SK-N-SH treated with all-trans-retinoic acid at 6 μM for 48 hours (cell line): ENCODE data around the gene PTTG1IP.

Source experiments
- ATAC-seq: fragments of 200-7000 bp; cut with Tn5 transposase; 3 replicates; pipeline ENCODE4 v1.9.1; 2020; ENCODE audit warnings: mild to moderate bottlenecking, moderate library complexity
- BACH2 ChIP-seq: fragments of 250-450 bp; sonication (Bioruptor Pico); IDR thresholded peaks from 2 replicates; pipeline ENCODE4 v1.9.0; 2021; ENCODE audit warnings: mild to moderate bottlenecking, borderline replicate concordance
- CSDC2 ChIP-seq: fragments of 250-450 bp; sonication (Bioruptor Pico); IDR thresholded peaks from 2 replicates; pipeline ENCODE4 v1.5.0; 2020; ENCODE audit warnings: mild to moderate bottlenecking, moderate library complexity
- GLIS3 ChIP-seq: fragments of 250-450 bp; sonication (Bioruptor Pico); IDR thresholded peaks from 2 replicates; pipeline ENCODE4 v1.5.0; 2020; ENCODE audit warnings: mild to moderate bottlenecking, moderate library complexity
- ISL1 ChIP-seq: fragments of 250-450 bp; sonication (Bioruptor Pico); IDR thresholded peaks from 2 replicates; pipeline ENCODE4 v2.1.2; 2022; ENCODE audit warnings: mild to moderate bottlenecking, moderate library complexity
- OSR1 ChIP-seq: fragments of 250-450 bp; sonication (Bioruptor Pico); IDR thresholded peaks from 2 replicates; pipeline ENCODE4 v1.8.0; 2022; ENCODE audit warnings: moderate library complexity, mild to moderate bottlenecking, inconsistent platforms
- PPARA ChIP-seq: fragments of 250-450 bp; sonication (Bioruptor Pico); IDR thresholded peaks from 2 replicates; pipeline ENCODE4 v1.5.0; 2020; ENCODE audit warnings: mild to moderate bottlenecking, borderline replicate concordance
- RARB ChIP-seq: fragments of 250-450 bp; sonication (Bioruptor Pico); IDR thresholded peaks from 2 replicates; pipeline ENCODE4 v1.8.0; 2021; ENCODE audit warnings: mild to moderate bottlenecking, moderate library complexity
- TCF4 ChIP-seq: fragments of 250-450 bp; sonication (Bioruptor Pico); IDR thresholded peaks from 2 replicates; pipeline ENCODE4 v1.8.0; 2021; ENCODE audit warnings: mild to moderate bottlenecking, moderate library complexity, borderline replicate concordance
- TOX ChIP-seq: fragments of 250-450 bp; sonication (Bioruptor Pico); IDR thresholded peaks from 2 replicates; pipeline ENCODE4 v1.8.0; 2021; ENCODE audit warnings: mild to moderate bottlenecking, moderate library complexity, borderline replicate concordance
- ZC3H10 ChIP-seq: fragments of 250-450 bp; sonication (Bioruptor Pico); IDR thresholded peaks from 2 replicates; pipeline ENCODE4 v1.5.1; 2021; ENCODE audit warnings: mild to moderate bottlenecking, moderate library complexity
- ZFP3 ChIP-seq: fragments of 250-450 bp; sonication (Bioruptor Pico); IDR thresholded peaks from 2 replicates; pipeline ENCODE4 v1.5.0; 2020; ENCODE audit warnings: mild to moderate bottlenecking, moderate library complexity
- ZNF70 ChIP-seq: fragments of 450-650 bp; formaldehyde crosslinking; IDR thresholded peaks from 2 replicates; pipeline ENCODE4 v1.5.0; 2020; ENCODE audit warnings: mild to moderate bottlenecking, moderate library complexity
- TF ChIP-seq, protein P1 (sequence below): fragments of 250-450 bp; sonication (Bioruptor Pico); IDR thresholded peaks from 2 replicates; pipeline ENCODE4 v1.8.0; 2020; ENCODE audit warnings: mild to moderate bottlenecking, moderate library complexity, borderline replicate concordance
- TF ChIP-seq, protein P2 (sequence below): fragments of 250-450 bp; sonication (Bioruptor Pico); IDR thresholded peaks from 2 replicates; pipeline ENCODE4 v1.5.1; 2020; ENCODE audit warnings: low read depth, mild to moderate bottlenecking, moderate library complexity
- TF ChIP-seq, protein P3 (sequence below): fragments of 250-450 bp; sonication (Bioruptor Pico); IDR thresholded peaks from 2 replicates; pipeline ENCODE4 v1.8.0; 2021; ENCODE audit warnings: low read depth, mild to moderate bottlenecking, moderate library complexity, borderline replicate concordance
- TF ChIP-seq, protein P4 (sequence below): fragments of 250-450 bp; sonication (Bioruptor Pico); IDR thresholded peaks from 2 replicates; pipeline ENCODE4 v1.5.1; 2021; ENCODE audit warnings: mild to moderate bottlenecking, moderate library complexity
- TF ChIP-seq, protein P5 (sequence below): fragments of 250-450 bp; sonication (Bioruptor Pico); IDR thresholded peaks from 2 replicates; pipeline ENCODE4 v1.5.0; 2020; ENCODE audit warnings: mild to moderate bottlenecking, moderate library complexity

The PTTG1IP gene

DNA sequence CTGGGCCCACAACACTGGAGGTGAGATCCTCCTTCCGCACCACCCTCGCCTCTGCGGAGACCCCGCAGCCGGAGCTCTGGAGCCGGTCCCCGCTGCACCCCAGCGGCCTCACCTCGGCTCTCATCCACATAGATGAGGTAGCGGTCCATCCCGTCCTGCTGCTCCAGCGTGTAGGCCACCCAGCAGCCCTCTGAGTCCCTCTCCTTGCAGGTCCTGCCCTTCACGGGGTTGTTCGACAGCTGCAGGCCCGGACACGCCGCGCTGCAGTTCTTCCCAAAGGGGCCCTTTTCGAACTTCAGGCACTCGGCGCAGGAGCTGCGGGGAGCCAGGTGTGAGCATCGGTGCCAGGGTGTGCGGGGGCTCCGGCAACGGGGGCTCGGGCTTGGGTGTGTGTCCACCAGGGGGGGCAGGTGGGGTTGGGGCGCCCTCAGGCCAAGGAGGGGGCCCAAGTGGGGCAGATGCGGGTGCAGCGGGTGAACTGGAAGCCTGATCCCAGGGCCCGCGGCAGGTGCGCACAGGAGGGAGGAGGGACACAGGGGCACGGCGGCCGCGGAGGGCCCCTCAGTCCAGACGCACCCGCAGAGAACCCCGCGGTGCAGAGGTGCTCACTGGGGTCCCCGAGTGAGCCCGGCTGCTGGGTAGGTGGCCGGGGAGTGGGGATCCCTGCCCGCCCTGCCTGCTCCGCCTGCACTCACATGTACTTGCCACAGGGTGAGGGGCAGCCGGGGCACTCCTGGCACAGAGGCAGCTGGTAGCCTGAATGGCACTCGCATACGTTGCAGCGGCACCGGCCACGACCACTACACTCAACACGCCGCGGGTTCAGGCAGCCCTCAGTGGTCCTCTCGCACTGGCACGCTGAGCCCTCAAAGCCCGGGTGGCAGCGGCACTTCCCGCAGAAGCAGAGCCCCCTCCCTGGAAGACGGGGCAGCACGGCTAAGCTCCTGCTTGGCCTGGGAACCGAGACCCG, 15.4 kb upstream of the PTTG1IP start:
- TF ChIP-seq ZFP3 (CRISPR knock-in tag): no peak
- TF ChIP-seq, protein P1, sequence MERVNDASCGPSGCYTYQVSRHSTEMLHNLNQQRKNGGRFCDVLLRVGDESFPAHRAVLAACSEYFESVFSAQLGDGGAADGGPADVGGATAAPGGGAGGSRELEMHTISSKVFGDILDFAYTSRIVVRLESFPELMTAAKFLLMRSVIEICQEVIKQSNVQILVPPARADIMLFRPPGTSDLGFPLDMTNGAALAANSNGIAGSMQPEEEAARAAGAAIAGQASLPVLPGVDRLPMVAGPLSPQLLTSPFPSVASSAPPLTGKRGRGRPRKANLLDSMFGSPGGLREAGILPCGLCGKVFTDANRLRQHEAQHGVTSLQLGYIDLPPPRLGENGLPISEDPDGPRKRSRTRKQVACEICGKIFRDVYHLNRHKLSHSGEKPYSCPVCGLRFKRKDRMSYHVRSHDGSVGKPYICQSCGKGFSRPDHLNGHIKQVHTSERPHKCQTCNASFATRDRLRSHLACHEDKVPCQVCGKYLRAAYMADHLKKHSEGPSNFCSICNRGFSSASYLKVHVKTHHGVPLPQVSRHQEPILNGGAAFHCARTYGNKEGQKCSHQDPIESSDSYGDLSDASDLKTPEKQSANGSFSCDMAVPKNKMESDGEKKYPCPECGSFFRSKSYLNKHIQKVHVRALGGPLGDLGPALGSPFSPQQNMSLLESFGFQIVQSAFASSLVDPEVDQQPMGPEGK: no peak
- no peak for TF ChIP-seq ZC3H10 (CRISPR knock-in tag)
- TF ChIP-seq, protein P2, sequence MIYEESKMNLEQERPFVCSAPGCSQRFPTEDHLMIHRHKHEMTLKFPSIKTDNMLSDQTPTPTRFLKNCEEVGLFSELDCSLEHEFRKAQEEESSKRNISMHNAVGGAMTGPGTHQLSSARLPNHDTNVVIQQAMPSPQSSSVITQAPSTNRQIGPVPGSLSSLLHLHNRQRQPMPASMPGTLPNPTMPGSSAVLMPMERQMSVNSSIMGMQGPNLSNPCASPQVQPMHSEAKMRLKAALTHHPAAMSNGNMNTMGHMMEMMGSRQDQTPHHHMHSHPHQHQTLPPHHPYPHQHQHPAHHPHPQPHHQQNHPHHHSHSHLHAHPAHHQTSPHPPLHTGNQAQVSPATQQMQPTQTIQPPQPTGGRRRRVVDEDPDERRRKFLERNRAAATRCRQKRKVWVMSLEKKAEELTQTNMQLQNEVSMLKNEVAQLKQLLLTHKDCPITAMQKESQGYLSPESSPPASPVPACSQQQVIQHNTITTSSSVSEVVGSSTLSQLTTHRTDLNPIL (CRISPR knock-in tag): no peak
- TF ChIP-seq, all 23 proteins: peak for 0
- no peak for ATAC-seq

DNA sequence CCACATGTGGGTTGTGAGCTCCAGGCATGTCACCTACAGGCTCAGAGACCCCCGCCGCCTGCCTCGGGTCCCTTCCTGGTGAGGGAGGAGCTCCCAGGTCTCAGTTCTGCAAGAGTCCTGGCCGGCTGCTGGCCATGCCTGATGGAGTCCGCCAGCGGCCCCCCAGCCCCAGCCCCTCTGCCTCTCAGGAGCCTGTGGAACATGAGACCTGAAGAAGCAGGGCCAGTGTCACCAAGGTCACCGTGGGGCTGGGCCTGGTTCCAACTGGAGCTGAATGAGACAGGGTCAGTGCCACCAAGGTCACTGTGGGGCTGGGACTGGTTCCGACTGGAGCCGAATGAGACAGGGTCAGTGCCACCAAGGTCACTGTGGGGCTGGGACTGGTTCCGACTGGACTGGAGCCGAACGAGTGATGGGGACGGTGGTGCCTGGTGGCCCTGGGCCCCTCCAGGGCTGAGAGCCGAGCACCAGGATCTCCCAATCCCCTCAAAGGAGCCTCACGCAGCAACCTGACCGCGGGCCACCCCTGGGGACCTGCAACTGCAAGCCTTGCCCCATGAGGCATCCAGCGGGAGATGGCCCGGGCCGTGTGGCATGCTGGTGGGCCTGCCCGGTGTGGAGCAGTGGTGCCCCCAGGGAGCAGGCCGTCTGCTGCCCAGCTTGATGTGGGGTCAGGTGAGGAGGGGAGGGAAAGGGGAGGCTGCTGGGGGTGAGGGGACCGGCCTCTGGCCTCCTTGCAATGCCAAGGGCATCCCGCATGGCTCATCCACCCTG, 14.5 kb upstream of the PTTG1IP start:
- TF ChIP-seq ZC3H10 (CRISPR knock-in tag) (no peak), BACH2 (CRISPR knock-in tag) (no peak), PPARA (CRISPR knock-in tag) (no peak), TCF4 (no peak), OSR1 (CRISPR knock-in tag) (no peak), CSDC2 (CRISPR knock-in tag) (no peak), GLIS3 (no peak), ZNF70 (no peak), RARB (CRISPR knock-in tag) (no peak), TOX (CRISPR knock-in tag) (no peak), ZFP3 (CRISPR knock-in tag) (no peak), ISL1 (CRISPR knock-in tag) (no peak)
- TF ChIP-seq, protein P1: no peak
- TF ChIP-seq, protein P3, sequence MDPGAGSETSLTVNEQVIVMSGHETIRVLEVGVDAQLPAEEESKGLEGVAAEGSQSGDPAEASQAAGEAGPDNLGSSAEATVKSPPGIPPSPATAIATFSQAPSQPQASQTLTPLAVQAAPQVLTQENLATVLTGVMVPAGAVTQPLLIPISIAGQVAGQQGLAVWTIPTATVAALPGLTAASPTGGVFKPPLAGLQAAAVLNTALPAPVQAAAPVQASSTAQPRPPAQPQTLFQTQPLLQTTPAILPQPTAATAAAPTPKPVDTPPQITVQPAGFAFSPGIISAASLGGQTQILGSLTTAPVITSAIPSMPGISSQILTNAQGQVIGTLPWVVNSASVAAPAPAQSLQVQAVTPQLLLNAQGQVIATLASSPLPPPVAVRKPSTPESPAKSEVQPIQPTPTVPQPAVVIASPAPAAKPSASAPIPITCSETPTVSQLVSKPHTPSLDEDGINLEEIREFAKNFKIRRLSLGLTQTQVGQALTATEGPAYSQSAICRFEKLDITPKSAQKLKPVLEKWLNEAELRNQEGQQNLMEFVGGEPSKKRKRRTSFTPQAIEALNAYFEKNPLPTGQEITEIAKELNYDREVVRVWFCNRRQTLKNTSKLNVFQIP: no peak
- TF ChIP-seq, protein P4, sequence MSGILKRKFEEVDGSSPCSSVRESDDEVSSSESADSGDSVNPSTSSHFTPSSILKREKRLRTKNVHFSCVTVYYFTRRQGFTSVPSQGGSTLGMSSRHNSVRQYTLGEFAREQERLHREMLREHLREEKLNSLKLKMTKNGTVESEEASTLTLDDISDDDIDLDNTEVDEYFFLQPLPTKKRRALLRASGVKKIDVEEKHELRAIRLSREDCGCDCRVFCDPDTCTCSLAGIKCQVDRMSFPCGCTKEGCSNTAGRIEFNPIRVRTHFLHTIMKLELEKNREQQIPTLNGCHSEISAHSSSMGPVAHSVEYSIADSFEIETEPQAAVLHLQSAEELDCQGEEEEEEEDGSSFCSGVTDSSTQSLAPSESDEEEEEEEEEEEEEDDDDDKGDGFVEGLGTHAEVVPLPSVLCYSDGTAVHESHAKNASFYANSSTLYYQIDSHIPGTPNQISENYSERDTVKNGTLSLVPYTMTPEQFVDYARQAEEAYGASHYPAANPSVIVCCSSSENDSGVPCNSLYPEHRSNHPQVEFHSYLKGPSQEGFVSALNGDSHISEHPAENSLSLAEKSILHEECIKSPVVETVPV (CRISPR knock-in tag): no peak
- TF ChIP-seq, protein P2 (CRISPR knock-in tag): no peak
- TF ChIP-seq, all 23 proteins: peak for 0
- no peak for ATAC-seq

DNA sequence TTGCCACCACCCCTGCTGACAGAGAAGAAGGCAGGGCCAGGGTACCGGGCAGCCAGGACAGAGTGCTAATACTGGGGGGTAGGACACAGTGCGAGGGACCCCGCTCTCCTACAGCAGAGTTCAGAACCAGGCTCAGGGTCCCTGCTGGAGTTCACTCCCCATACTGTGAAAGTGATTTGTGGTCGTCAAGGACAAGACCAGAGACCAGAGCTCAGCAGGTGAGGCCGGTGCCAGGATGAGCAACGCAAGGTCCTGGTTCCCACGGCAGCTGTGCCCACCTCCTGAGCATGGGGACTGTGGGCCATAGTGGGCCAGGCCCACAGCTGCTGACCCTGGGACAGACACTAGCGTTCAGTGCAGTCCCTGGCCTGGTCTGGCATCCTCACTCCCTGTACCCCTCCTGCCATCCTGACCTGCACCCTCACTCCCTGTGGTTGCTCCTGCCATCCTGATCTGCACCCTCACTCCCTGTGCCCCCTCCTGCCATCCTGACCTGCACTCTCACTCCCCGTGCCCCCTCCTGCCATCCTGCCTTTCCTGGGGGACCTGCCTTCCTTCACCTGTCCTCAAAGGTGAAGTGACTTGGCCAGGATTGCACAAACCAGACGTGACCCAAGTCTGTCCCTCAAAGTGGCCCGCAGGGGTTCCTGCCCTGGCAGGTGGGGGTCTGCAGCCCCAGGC, 13.8 kb upstream of the PTTG1IP start:
- TF ChIP-seq, protein P3: no peak
- TF ChIP-seq, protein P5, sequence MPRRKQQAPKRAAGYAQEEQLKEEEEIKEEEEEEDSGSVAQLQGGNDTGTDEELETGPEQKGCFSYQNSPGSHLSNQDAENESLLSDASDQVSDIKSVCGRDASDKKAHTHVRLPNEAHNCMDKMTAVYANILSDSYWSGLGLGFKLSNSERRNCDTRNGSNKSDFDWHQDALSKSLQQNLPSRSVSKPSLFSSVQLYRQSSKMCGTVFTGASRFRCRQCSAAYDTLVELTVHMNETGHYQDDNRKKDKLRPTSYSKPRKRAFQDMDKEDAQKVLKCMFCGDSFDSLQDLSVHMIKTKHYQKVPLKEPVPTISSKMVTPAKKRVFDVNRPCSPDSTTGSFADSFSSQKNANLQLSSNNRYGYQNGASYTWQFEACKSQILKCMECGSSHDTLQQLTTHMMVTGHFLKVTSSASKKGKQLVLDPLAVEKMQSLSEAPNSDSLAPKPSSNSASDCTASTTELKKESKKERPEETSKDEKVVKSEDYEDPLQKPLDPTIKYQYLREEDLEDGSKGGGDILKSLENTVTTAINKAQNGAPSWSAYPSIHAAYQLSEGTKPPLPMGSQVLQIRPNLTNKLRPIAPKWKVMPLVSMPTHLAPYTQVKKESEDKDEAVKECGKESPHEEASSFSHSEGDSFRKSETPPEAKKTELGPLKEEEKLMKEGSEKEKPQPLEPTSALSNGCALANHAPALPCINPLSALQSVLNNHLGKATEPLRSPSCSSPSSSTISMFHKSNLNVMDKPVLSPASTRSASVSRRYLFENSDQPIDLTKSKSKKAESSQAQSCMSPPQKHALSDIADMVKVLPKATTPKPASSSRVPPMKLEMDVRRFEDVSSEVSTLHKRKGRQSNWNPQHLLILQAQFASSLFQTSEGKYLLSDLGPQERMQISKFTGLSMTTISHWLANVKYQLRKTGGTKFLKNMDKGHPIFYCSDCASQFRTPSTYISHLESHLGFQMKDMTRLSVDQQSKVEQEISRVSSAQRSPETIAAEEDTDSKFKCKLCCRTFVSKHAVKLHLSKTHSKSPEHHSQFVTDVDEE (CRISPR knock-in tag): no peak
- no peak for ATAC-seq
